SK-N-MC (cell line): ENCODE data around the gene GLP1R.

Source experiments
- EZH2 ChIP-seq: fragments of 200-600 bp; sonication (generic); IDR thresholded peaks from one replicate; pipeline ENCODE4 v1.6.1; 2017; ENCODE audit warnings: antibody characterized with exemption
- POLR2AphosphoS5 ChIP-seq: IDR thresholded peaks from 2 replicates; pipeline ENCODE4 v1.6.1; 2012; ENCODE audit warnings: mild to moderate bottlenecking, low read depth, low read length, borderline replicate concordance

DNA sequence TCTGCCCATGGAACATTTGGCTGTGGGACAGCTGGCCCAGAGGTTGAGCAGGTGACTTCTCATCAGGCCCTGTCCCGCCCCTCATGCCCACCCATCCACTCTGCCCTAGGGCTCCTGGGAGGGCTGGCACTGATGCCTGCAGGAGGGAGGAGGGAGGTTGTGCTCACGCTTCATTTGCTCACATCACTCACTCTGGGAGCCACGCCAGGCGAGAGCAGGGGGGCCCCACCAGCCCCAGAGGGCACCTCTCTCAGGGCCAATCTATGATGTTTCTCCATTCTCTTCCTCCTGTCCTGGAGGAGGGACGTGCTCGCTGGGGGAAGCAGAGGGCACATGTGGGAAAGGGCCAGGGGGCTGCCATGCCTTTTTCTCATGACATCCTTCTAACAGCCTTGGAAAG lies 10.9 kb upstream of the GLP1R start:
- no peak for TF ChIP-seq EZH2
- no peak for TF ChIP-seq POLR2AphosphoS5
